GM04504 (cell line): ENCODE measurements around the gene UNC13C.

Experiments used
- DNase-seq: peaks from one replicate; pipeline ENCODE4 v3.0.0-alpha.2; 2012; ENCODE audit warnings: low read depth

UNC13C gene

DNA sequence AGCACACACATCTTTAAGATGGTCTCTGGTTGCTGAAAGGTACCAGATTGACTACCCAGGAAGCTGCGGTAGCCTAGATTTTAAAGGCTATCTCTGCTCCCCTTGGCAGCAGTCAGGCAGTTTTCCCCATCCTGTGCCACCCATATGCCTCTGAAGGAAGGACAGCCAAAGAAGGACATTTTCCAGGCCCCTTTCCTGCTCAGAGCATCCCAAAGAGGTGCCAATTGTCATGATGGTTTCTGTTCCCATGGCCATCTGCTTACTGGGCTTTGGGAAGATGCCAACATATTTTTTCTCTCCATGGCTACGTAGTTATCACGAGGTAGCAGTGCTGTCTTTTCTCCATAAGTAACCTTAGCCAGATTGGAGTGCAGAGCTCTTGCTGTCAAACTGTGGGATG is 39.7 kb downstream of the UNC13C start:
- no peak for DNase-seq

DNA sequence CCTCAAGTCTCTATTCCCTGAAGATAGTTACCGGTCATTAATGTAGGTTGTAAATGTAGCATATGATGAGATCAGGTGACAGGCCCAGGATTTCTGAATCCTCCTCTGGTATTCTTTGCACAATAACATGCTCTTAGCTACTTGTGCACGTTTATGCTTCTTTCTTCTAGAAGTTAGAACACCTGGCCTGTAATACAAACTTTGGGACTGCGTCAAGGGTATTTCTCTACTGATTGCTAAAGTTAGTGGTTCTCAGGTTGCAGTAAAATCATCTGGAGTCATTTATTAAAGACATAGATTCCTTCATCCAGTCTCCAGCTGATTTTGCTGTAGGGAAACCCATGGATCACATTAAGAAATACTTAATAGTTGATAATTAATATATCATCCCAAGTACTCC is 48.0 kb downstream of the UNC13C start:
- no peak for DNase-seq

DNA sequence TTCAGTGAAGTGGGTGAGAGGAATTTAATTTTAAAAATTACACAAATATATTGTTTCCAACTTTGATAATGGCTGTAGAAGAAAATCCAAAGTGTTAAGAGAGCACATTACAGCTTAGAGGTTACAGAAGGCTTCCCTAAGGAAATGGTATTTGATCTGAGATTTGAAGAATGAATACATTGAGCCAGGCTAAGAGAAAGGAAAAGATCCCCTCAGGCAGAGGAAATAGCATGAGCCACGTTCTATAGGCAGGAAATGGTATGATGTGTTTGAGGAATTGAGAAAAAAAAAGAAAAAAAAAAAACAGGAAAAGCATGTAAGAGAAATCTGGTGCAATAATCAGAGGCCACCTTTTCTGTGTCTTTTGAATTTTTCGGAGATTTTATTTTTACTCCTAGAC is 48.6 kb downstream of the UNC13C start:
- no peak for DNase-seq

DNA sequence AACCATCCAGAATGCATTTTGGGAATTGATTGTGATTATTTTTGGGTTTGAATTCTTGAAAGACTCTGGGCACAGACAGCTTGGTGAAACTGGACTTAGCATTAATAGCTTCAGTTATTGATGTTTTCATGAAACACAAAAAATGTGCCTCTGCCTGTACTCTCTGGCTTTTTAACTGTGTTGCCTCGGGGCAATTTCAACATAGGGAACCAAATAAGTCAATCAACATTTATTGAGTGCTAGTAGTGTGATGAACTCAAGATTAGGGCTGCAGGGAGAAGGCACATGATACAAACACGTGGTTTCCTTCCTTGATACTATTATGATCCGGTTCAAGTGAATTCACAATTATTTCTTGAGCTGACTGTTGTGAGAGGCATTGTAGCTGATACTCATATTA is 50.8 kb downstream of the UNC13C start:
- DNase-seq = no peak

DNA sequence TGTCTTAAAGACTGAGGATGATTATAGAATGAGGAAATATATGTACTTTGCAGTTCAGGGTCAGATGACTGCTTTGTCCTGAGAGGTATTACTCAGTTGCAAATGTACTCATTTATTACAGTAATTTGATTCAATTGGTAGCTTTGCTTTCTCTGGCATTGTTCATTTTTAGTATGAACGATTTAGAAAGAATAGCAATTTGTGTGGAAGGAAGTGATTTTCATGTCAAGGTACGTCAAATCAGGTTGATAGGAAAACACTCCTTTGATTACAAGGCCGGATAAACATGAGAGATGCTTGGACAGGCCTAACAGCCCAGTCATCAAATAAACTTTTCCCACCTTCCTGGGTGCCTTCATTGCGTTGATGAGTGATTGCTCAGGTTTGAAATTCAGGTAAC is 53.8 kb downstream of the UNC13C start:
- DNase-seq = no peak

DNA sequence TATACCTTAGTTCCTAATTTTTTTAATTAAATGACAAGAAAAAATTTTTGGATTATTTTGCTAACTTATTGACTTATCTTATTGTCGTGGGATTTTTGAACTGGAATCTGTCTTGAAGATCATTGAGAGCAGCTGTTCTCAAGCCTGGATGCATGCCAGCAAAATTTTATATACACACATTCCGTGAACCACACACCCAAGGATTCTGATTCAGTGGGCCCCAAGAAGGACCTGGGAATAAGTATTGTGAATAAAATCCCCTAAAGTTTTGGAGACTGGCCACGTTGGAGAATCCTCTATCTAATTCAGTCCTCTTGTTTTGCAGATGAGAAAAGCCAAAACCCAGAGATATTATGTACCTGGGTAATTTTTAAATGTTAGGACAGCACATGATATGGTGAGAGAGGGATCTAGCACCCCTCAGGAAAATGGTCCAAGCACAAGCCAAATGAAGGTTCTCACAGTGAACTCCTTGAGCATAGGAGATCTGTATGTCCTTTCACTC is 55.2 kb downstream of the UNC13C start:
- DNase-seq = no peak

DNA sequence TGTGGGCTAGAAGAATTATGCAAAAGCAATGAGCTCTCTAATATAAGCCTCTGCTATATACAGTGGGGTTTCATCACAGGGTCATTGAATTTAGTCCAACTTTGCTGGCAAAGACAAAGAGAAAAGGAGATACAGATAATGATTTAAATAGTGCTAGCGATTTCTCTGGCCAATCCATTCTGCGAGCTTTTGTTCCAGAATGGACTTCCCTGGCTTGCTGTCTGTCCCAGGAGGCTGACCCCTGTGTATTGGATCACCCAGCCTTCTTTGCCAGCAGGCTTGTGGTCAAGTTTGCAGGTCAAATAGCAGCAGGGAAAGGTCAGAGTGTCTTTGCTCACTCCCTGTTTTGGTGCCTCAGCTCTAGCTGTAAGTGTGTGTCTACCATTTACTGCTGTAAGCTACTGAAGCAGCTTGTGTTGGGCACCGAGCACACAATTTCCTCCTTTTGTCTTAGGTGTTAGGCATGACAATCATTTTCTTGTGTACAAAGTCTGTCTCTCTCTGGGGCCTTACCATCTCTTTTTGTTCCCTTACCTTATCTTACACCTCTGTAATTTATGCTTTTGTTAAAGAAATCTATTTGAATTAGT is 55.7 kb downstream of the UNC13C start:
- DNase-seq = no peak

DNA sequence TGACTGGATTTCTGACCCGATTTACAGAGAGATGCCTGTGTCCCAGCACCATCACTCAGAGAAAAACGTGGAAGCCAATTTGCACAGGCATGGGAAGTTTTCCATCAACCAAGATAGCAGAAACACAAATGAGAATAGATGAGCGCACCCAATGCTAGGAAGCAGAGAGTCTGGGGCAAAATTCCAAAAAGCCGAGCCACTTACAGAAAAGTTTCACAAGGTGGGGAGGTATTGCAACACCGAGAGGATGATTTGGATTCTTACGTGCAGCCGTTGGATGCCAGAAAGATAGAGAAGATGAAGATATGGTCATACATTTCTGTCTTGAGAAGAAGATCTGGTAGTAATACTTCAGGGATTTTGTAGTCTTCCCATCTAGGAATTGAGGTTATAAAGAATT is 57.4 kb downstream of the UNC13C start:
- no peak for DNase-seq

DNA sequence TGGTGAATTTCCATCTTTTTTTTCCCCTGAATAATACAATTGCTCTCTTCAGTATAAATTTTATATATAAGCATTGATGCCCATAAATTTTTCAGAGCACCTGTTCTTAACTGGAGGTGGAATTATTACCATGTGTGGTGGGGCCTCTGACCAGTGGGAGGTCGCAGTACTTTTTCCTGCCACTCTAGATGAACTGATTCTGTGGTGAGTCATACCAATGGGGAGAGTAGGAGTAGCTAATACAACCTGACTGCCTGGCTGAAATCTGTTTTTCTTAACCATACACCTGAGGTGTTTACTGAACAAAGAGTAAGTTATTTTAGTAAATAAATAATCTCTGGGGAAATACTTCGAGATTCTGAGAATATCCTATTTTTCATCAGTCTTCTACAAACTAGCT is 67.2 kb downstream of the UNC13C start:
- no peak for DNase-seq

DNA sequence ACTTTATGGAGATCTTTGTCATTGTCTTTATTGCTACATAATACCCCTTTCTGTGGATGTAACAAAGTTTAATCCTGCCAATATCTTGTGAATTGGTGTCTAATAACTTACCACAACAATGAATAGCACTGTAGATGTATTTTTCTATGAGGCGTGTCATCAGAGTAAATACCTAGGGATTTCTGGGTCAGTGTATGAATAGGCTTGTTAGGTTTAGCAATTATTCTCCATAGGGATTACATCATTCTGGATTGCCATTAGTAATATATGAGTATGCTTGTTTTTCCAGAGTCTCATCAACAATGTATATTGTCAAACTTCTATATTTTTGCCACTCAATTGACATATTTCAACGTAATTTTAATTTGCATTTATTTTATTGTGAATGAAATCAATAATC is 67.9 kb downstream of the UNC13C start:
- no peak for DNase-seq

DNA sequence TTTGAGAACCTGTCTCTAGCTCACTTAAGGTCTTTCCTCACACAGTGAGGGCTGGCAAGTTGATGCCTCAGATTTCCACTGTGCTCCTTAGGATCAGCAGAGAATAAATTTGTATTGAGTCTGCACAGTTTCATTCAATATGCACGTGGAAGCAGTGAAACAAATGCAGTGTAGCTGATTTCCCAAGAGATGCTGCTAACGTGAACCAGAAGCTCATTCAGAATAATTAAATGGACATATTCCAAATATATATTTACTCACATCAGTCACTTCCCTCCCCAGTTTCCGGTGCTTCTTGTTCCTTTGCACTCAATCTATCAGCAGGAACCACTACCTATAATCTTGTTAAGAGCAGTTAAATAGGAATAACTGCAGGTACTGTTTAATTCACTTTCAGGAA is 86.1 kb downstream of the UNC13C start:
- no peak for DNase-seq

DNA sequence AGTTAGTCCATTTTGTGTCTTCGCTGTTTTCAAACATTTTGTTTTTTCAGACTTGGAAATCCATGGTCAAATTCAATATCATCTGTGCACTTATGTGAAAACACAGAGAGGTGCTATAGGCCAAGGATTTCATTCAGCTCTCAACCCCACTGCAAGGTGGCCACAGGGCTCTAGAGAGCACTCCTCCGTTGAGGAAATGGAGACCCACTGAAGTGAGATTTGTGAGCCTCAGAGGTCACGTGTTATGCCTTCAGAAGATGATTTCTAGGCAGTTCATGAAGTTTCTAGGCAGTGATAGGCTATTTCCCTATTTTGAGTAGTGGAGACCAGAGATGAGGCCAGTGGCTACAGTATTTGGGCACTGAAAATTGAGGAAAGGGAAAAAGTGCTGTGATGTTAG is 88.2 kb downstream of the UNC13C start:
- DNase-seq = no peak

DNA sequence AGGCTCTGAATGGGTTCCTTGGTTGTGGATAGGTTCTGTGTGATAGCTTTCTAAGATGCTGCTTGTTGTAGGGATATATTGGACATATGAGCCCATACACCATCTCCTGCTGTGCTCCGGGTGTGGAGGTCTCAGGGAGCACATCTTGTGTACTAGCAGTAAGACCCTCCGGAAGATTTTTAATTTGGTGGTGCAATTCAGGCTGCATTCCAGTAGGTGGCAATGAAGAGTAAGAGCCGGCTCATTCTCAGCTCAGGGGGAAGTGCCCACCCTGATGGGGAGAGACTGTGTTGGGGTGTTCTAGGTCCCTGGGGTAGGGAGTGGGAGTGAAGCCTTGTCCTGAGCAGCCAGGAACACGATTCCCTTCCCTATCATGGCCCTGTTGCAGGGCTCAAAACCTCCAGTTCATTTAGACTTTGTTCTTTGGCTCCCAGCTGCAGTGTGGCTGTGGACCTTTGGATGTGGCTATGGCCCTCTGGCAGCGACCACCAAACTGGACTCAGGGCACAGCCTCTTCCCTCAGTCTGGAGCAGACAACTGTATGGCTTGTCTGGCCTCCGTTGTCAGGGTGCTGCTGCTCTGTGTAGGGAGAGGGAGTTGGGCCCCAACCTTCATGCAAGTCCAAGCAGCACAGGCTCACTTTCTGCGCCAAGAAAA is 104.7 kb downstream of the UNC13C start:
- DNase-seq = no peak

DNA sequence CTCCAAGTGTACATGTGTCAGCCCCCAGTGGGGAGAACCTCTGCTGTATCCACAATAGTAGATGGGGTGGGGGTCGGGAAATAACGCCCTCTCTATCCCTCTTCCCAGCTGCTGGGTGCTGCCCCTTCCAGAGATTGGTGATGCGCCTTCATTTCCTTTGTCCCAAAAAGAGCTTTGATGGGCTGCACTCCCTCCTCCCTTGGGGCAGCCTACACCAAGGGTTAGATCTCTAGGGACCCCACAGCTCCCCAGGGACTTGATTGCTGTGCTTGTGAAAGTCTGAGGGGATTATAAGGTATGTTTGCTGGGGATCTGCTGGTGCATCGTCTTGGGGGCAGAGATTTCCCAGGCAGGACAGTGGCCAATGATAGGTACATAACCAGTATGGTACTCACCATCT is 105.3 kb downstream of the UNC13C start:
- no peak for DNase-seq

DNA sequence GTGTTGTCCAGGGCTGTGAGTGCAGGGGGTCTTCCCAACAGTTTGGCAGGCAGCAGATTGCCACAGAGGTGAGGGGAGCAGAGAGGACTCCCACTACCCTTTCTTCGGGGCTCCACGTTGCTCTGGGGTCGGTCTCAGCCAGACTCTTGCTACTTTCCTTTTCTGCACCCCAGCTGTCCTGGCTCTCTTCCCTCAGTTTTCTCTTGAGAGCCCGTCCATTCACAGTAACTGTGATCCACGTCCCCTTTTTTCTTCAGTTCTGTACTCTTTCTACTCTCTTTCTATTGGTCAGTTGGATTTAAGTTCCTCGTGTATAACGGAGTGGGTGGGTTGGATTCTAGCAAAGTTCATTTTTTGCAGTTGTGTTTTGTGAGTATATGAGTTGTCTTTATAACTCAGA is 105.8 kb downstream of the UNC13C start:
- no peak for DNase-seq

DNA sequence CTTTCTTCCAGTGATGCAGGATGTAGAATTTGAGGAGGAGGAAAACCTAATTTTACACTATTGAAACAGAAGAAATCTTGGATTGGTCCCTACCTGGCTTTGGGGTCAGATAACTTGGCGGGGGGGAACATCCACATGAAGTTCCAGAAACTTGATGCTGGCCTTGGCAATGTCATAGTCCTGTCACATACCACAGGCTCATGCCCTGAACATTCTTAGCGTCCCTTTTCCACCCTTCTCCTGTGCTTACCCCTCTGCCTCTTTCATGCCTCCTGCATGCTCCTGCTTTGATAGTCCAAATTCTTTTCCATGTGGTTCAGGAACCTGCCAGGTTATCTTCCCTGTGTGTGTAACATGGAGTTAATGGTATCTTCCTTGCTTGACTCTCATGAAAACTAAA is 110.6 kb downstream of the UNC13C start:
- DNase-seq = no peak

DNA sequence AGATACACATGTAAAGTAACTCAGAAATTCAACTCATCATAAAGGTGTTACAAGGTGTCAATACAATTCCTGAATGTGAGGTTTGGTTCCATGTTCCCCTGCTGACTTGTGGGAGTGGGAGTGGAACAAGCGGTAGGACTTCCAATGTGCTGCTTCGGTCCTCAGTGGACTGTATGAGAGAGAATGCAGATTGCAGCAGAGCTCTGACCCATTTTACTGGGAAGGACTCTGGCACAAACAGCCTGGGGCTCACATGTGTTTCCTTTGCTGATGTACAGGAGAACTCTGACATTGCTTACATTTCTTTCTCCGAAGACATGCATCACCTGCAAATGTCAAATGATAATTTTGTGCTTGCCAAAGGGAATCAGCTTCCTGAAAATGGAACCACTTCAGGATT is 111.5 kb downstream of the UNC13C start:
- DNase-seq = no peak

DNA sequence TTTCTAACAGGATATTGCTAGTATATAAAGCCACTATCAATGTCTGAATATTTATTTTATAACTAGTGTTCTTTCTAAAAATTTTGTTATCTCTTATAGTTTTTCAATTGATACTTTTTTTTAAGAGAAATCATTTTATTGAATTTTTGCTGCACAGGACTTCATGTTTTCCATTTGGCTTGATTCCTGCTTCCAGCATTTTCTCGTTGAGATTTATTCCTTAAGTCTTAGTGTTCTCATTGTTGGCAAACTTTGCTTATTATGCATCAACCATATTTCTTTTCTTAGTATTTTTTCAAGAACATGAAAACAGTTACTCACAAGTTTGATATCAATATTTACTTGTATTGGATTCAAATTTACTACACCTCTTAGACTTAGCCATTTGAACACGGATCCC is 113.4 kb downstream of the UNC13C start:
- DNase-seq = no peak

DNA sequence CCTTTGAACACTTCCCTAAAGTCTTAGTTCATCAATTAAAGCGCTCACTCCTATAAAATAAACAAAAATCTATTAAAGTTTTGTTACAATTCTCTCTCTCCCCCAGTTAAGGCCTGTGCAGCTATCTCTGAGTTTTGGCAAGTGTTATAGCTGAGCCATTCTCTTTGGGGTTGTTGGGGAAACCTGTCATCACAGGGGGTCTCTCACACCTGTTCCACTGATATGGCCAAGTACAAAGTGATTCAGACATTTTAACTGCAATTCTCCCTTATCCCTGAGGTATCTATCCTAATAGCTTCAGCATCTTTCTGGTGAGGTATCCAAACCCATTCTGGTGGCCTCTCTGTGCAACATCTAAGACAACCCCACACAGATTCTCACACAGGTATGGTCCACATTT is 116.4 kb downstream of the UNC13C start:
- no peak for DNase-seq

DNA sequence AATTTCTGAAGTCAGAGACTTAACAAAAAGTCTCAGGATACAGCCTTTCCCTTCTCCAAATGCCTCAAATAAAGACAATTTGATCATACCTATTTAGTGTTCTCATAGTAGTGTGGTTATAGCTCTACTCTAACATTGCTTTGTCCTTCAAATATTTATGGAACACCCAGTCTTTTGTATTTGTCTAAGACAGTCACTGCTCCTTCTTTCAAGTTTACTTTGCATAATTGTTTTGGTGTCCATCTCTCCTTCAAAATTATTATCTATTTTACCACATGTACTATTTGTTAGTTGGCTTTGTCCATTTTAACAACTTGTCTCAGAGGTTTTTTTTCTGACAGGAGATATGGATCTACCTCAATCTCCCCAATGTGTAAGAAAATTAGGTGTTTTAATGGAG is 118.8 kb downstream of the UNC13C start:
- no peak for DNase-seq

DNA sequence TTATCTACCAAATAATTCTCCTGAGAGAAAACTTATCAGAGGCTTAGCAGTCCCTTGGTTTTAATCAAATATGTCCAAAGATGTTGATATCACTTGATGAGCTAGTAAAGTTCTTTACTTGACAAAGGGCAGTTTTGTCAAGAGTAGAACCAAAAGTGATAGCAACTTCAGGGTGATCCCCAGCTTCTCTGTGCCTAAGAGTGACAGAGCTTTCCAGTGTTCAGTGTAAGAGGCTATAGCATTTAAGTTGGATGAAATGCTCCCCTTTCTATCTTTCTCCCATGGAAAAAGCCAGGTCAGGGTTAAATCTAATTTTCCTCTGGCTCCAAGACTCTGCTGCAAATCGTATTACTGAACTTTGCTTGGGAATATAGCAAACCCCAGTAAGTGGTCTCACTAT is 120.8 kb downstream of the UNC13C start:
- DNase-seq = no peak

DNA sequence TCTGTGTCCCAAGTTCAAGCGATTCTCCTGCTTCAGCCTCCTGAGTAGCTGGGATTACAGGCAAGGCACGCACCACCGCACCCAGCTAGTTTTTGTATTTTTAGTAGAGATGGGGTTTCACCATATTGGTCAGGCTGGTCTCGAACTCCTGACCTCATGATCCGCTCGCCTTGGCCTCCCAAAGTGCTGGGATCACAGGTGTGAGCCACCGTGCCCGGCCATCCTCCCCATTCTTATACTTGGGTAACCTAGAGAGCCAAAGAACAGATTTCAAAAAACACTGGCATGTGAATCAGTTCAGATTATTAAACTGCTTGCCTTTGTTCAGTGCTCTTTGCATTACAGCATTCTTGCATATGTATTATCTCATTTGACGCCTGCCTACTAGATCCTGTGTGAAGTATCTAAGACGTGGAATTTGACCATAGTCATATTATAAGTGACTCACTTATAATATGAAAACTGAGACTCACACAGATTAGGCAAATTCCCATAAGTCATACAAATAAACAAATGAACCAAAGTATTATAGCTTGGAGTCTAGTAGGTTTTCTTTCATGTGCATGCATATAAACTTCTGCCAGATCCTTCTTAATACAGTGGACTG is 123.5 kb downstream of the UNC13C start:
- DNase-seq = no peak

DNA sequence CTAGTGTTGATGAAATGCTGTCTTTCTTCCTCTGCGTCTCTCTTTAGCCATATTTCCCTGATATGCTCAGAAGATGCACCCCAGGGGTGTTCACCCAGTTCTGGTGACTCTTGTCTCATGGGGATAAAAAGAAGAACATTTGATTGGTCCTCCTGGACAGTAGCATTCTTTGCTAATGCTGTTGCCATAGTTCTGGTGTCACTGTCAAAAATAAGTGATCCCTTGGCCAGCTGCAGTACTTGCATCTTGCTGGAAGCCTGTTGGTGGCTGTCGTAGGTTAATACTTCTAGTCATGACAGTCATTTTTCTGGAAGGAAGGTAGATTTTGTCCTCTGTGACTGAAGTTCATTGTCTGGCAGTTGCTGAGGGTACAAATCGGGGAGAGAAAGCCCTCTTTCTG is 124.5 kb downstream of the UNC13C start:
- no peak for DNase-seq

DNA sequence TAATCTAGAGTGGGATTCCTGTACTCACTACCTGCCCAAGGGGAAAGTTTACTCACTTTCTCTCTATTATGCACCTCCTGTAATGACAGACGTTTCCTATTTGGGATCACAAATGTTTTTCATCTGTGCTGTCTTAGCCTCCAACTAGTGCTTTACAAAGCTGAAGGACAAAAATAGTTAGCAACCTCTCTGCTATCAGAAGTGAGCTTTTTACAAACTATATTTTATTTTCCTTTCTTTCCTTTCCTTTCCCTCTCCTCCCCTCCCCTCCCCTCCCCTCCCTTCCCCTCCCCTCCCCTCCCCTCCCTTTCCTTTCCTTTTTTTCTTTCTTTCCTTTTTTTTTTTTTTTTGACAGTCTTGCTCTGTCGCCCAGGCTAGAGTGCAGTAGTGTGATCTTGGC is 130.8 kb downstream of the UNC13C start:
- DNase-seq = no peak
